Measurements from ENCODE around the gene OXCT1.

- TF ChIP-seq ZNF274 (IDR thresholded peaks at IDR 0.05; ENCODE audit: low read depth, low read length), result no peak
- TF ChIP-seq YY1 (IDR thresholded peaks at IDR 0.05; ENCODE audit: insufficient read depth, insufficient read length), result no peak
- TF ChIP-seq SUZ12 (IDR thresholded peaks at IDR 0.05; ENCODE audit: extremely low read depth, insufficient read depth, insufficient read length), result no peak
Observed at GRCh38 chr5:41856644-41857491, 13.4 kb downstream of the OXCT1 start.
